IMR-90 (cell line): ENCODE data around the gene CNPY2. TPM values are rescaled to one million over a fixed set of nuclear protein-coding genes. Genes with fewer than 3 reads are reported as not detected.

Experiments
- ATAC-seq: fragments of 200-7000 bp; cut with Tn5 transposase; 2 replicates; pipeline ENCODE4 v1.9.1; 2020; ENCODE audit warnings: low read depth, mild to moderate bottlenecking, moderate library complexity
- BruUV-seq: library from RNA; stranded (reverse); fragments of 400-500 nt; replicated peaks from 2 replicates; lab custom pipeline; 2021; lab: Mats Ljungman, UMichigan
- CTCF ChIA-PET: fragments of 300-600 bp; formaldehyde crosslinking; extraction: SDS; loops from one replicate; lab custom pipeline; 2021; ENCODE audit warnings: antibody characterized with exemption; lab: Yijun Ruan, JAX
- POLR2A ChIA-PET: fragments of 300-600 bp; sonication (Branson Sonifier 250); formaldehyde crosslinking; loops from one replicate; lab custom pipeline; 2022; ENCODE audit warnings: antibody characterized with exemption; ENCODE audit not compliant: unreplicated experiment; lab: Charles Lee
- DNase-seq: peaks from one replicate; pipeline ENCODE4 v3.0.0; 2013
- H2AFZ ChIP-seq: replicated peaks from 2 replicates; pipeline ENCODE3; 2013; ENCODE audit warnings: low read length, mild to moderate bottlenecking; ENCODE audit not compliant: poor library complexity
- H2AK5ac ChIP-seq: 2 replicates; pipeline ENCODE4 v1.6.1; 2013; ENCODE audit warnings: low read depth, low read length, inconsistent platforms
- H2AK9ac ChIP-seq: replicated peaks from 2 replicates; pipeline ENCODE3; 2013; ENCODE audit warnings: mild to moderate bottlenecking, low read depth, low read length, moderate library complexity; ENCODE audit not compliant: poor library complexity
- H2BK120ac ChIP-seq: 2 replicates; pipeline ENCODE4 v1.6.1; 2013; ENCODE audit warnings: low read depth, low read length, inconsistent platforms
- H2BK15ac ChIP-seq: 3 replicates; pipeline ENCODE4 v1.6.1; 2013; ENCODE audit warnings: low read depth, low read length, inconsistent platforms
- H2BK20ac ChIP-seq: 2 replicates; pipeline ENCODE4 v1.6.1; 2013; ENCODE audit warnings: low read depth, mild to moderate bottlenecking, inconsistent platforms, low read length, moderate library complexity
- H2BK5ac ChIP-seq: 2 replicates; pipeline ENCODE4 v1.6.1; 2013; ENCODE audit warnings: mild to moderate bottlenecking, low read depth, low read length, inconsistent platforms; ENCODE audit not compliant: poor library complexity, severe bottlenecking
- H3K14ac ChIP-seq: replicated peaks from 2 replicates; pipeline ENCODE4 v1.6.1; 2013; ENCODE audit warnings: low read depth, low read length, inconsistent platforms
- H3K18ac ChIP-seq: 2 replicates; pipeline ENCODE4 v1.6.1; 2013; ENCODE audit warnings: low read depth, low read length, control low read depth
- H3K23ac ChIP-seq: 2 replicates; pipeline ENCODE4 v1.6.1; 2013; ENCODE audit warnings: low read depth, low read length, inconsistent platforms
- H3K27ac ChIP-seq: 2 replicates; pipeline ENCODE4 v1.5.1; 2013; ENCODE audit warnings: mild to moderate bottlenecking, control low read depth, low read length; ENCODE audit not compliant: insufficient read depth
- H3K27me3 ChIP-seq: 2 replicates; pipeline ENCODE4 v1.6.1; 2013; ENCODE audit warnings: low read length; ENCODE audit not compliant: control insufficient read depth, insufficient read depth
- H3K36me3 ChIP-seq: 2 replicates; pipeline ENCODE4 v1.6.1; 2013; ENCODE audit warnings: low read length, mixed read lengths; ENCODE audit not compliant: control insufficient read depth, insufficient read depth
- H3K4ac ChIP-seq: 2 replicates; pipeline ENCODE4 v1.6.1; 2013; ENCODE audit warnings: low read depth, low read length, inconsistent platforms
- H3K4me1 ChIP-seq: 2 replicates; pipeline ENCODE4 v1.6.1; 2013; ENCODE audit warnings: low read length, mixed read lengths; ENCODE audit not compliant: control insufficient read depth, insufficient read depth
- H3K4me2 ChIP-seq: 2 replicates; pipeline ENCODE4 v1.6.1; 2013; ENCODE audit warnings: low read depth, mild to moderate bottlenecking, control low read depth, low read length, moderate library complexity
- H3K4me3 ChIP-seq: 2 replicates; pipeline ENCODE4 v1.5.1; 2013; ENCODE audit warnings: low read depth, mild to moderate bottlenecking, control low read depth, low read length, moderate library complexity; ENCODE audit not compliant: insufficient read depth
- H3K56ac ChIP-seq: 2 replicates; pipeline ENCODE4 v1.6.1; 2013; ENCODE audit warnings: low read length, inconsistent platforms; ENCODE audit not compliant: insufficient read depth; ENCODE audit errors: extremely low read depth
- H3K79me1 ChIP-seq, 2 experiments: 2 replicates each; pipeline ENCODE4 v1.6.1; 2013; ENCODE audit warnings: low read length in 2 of 2, inconsistent platforms in 1 of 2, low read depth in 1 of 2
- H3K9ac ChIP-seq: 2 replicates; pipeline ENCODE4 v1.6.1; 2013; ENCODE audit warnings: low read depth, low read length, control low read depth
- H3K9me1 ChIP-seq: 2 replicates; pipeline ENCODE4 v1.6.1; 2013; ENCODE audit warnings: low read length, inconsistent platforms; ENCODE audit not compliant: insufficient read depth
- H3K9me3 ChIP-seq: 2 replicates; pipeline ENCODE4 v1.6.1; 2013; ENCODE audit warnings: low read length; ENCODE audit not compliant: control insufficient read depth, insufficient read depth
- H4K20me1 ChIP-seq: 2 replicates; pipeline ENCODE4 v1.6.1; 2013; ENCODE audit warnings: low read length, inconsistent platforms; ENCODE audit not compliant: insufficient read depth
- H4K5ac ChIP-seq: 2 replicates; pipeline ENCODE4 v1.6.1; 2013; ENCODE audit warnings: mild to moderate bottlenecking, low read depth, low read length, control low read depth
- H4K8ac ChIP-seq, 2 experiments: 2 replicates each; pipeline ENCODE4 v1.6.1; 2013; ENCODE audit warnings: low read depth in 2 of 2, low read length in 2 of 2, control low read depth in 1 of 2, inconsistent platforms in 1 of 2
- H4K91ac ChIP-seq: 2 replicates; pipeline ENCODE4 v1.6.1; 2013; ENCODE audit warnings: low read depth, low read length, inconsistent platforms; ENCODE audit not compliant: insufficient read depth
- MAFK ChIP-seq: IDR thresholded peaks from 2 replicates; pipeline ENCODE4 v1.6.1; 2012; ENCODE audit warnings: low read depth, low read length, improper control_type of control experiment
- MAZ ChIP-seq: IDR thresholded peaks from 2 replicates; pipeline ENCODE4 v1.6.1; 2012; ENCODE audit warnings: low read depth, mild to moderate bottlenecking, low read length, improper control_type of control experiment, moderate library complexity, borderline replicate concordance
- MXI1 ChIP-seq: IDR thresholded peaks from 2 replicates; pipeline ENCODE4 v1.6.1; 2012; ENCODE audit warnings: low read depth, mild to moderate bottlenecking, low read length, moderate library complexity, borderline replicate concordance
- POLR2A ChIP-seq: IDR thresholded peaks from 2 replicates; pipeline ENCODE4 v1.6.1; 2012; ENCODE audit warnings: mild to moderate bottlenecking, low read depth, low read length
- RAD21 ChIP-seq: IDR thresholded peaks from 2 replicates; pipeline ENCODE4 v1.6.1; 2012; ENCODE audit warnings: low read length, improper control_type of control experiment
- RFX5 ChIP-seq: IDR thresholded peaks from 2 replicates; pipeline ENCODE4 v1.8.0; 2012; ENCODE audit warnings: low read depth, mild to moderate bottlenecking, low read length, moderate library complexity
- SMC3 ChIP-seq: fragments of 150-350 bp; IDR thresholded peaks from 2 replicates; pipeline ENCODE4 v1.6.1; 2016; ENCODE audit warnings: low read depth, mild to moderate bottlenecking, antibody characterized with exemption, low read length, moderate library complexity
- dilution Hi-C: fragments of 300-500 bp; cut with HindIII; formaldehyde crosslinking; loops from one replicate; pipeline ENCODE4 v1.14.3; 2018; ENCODE audit warnings: low sequenced_read_pairs; ENCODE audit not compliant: unreplicated experiment
- in situ Hi-C: fragments of 300-500 bp; cut with MboI; formaldehyde crosslinking; loops from 3 replicates; pipeline ENCODE4 v1.14.3; 2019; ENCODE audit warnings: low sequenced_read_pairs, inconsistent platforms, mixed read lengths
- intact Hi-C: fragments of 100-400 bp; cut with micrococcal nuclease; formaldehyde crosslinking; loops from 2 replicates; pipeline ENCODE4 v1.10.0; 2022
- polyA plus RNA-seq, 3 experiments: library from polyadenylated mRNA; depleted of rRNA; stranded (reverse); fragments of >200 nt; gene quantifications; 2 replicates each; pipeline ENCODE4 v1.2.3, GENCODE V29; 2012; ENCODE audit warnings: low replicate concordance in 1 of 3
- total RNA-seq: library from RNA; depleted of rRNA; stranded (reverse); fragments of >200 nt; gene quantifications from 2 replicates; pipeline ENCODE4 v1.2.3, GENCODE V29; 2012

The CNPY2 gene
- total and polyA plus RNA-seq, 2 of the 4 experiments (the other 2 are of a cell fraction): 65.2 to 175 TPM

DNA sequence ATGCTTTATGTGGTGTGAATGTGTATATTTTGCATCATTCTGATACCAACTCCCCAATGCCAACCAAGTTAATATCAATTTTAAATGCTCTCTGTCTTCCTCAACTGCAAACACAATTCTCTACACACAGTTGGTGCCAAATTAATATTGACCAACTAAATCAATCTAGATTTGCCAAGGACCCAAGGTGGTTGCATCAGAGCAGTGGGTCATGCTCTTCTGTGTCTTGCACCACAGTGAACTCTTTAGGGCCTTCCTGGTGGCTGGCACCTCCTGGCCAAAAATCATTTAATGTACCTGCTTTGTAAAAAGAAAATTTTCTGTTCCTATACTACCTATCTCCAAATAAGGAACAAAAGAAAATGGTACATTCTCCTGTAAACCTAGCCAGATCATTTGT is 34.9 kb downstream of the CNPY2 start:
- no peaks in the 10 kb centered on the region for H3K9me3 ChIP-seq
- no peaks in the 10 kb centered on the region for H4K20me1 ChIP-seq
- ATAC-seq: no peak
- no peak overlapping the region for H3K56ac ChIP-seq
- intact Hi-C loops: no loop called here
- ChIA-PET POLR2A (no interaction called here), CTCF (no interaction called here)
- H2BK120ac ChIP-seq: no peak overlapping the region
- no peak overlapping the region for H4K5ac ChIP-seq
- H3K79me1 ChIP-seq: peaks cover 12 to 15% of the 10 kb centered on the region in 2 experiments; a peak in 3 of 4 replicates
- H4K91ac ChIP-seq: no peak overlapping the region
- H3K27me3 ChIP-seq: no peaks in the 10 kb centered on the region
- DNase-seq: no peak
- no peak overlapping the region for H3K23ac ChIP-seq
- no peaks in the 10 kb centered on the region for H3K9me1 ChIP-seq
- H4K8ac ChIP-seq: no peak overlapping the region
- no peak overlapping the region for H3K4me2 ChIP-seq
- no peak overlapping the region for H2BK20ac ChIP-seq
- no peak overlapping the region for H3K4me3 ChIP-seq
- H2AK9ac ChIP-seq: no peak overlapping the region
- H2AFZ ChIP-seq: no peak overlapping the region
- H3K9ac ChIP-seq: no peak overlapping the region
- no peak overlapping the region for H3K14ac ChIP-seq
- no peak overlapping the region for H2BK5ac ChIP-seq
- H3K36me3 ChIP-seq: peaks cover 58% of the 10 kb centered on the region
- peaks cover 2% of the 10 kb centered on the region; the same call in 1 of the 2 replicates for H3K4me1 ChIP-seq
- no peak overlapping the region for H3K27ac ChIP-seq
- BruUV-seq: no TSS peak
- dilution Hi-C loops: no loop called here
- in situ Hi-C loops: no loop called here
- H3K4ac ChIP-seq: no peak overlapping the region
- H3K18ac ChIP-seq: no peak overlapping the region
- H2AK5ac ChIP-seq: no peak overlapping the region
- H2BK15ac ChIP-seq: no peak overlapping the region
- TF ChIP-seq MAZ: no peak
- TF ChIP-seq POLR2A: no peak
- no peak for TF ChIP-seq MAFK
- TF ChIP-seq SMC3: no peak
- no peak for TF ChIP-seq RFX5
- TF ChIP-seq MXI1: no peak
- TF ChIP-seq RAD21: no peak
